DMS53 treated with DMSO at 0.1 percent for 48 hours (cell line): ENCODE data around the gene ZNF641.

Experiments
- DNase-seq: peaks from one replicate; lab custom pipeline; 2025; ENCODE audit not compliant: unreplicated experiment; lab: John Stamatoyannopoulos, UW

ZNF641 gene

GRCh38 chr12:48350249-48351021 lies at the start of gene ZNF641:
TSS of gene ZNF641 (minus strand) at chr12:48350919. CDS start at chr12:48348090, 2,829 bp downstream.
- DNase-seq: peak; percentile 88

- no peak for DNase-seq
Observed at GRCh38 chr12:48390026-48390425, 39.3 kb upstream of the ZNF641 start.

- no peak for DNase-seq
Observed at GRCh38 chr12:48389409-48389808, 38.7 kb upstream of the ZNF641 start.

- DNase-seq: no peak
Observed at GRCh38 chr12:48388938-48389337, 38.2 kb upstream of the ZNF641 start.

- no peak for DNase-seq
Observed at GRCh38 chr12:48388460-48388859, 37.7 kb upstream of the ZNF641 start.

GRCh38 chr12:48380596-48380995 lies 29.9 kb upstream of the ZNF641 start:
- no peak for DNase-seq

GRCh38 chr12:48379794-48380193 lies 29.1 kb upstream of the ZNF641 start:
- no peak for DNase-seq

GRCh38 chr12:48377646-48378045 lies 26.9 kb upstream of the ZNF641 start:
- no peak for DNase-seq

- no peak for DNase-seq
Observed at GRCh38 chr12:48374164-48374563, 23.4 kb upstream of the ZNF641 start.

GRCh38 chr12:48366131-48366530 lies 15.4 kb upstream of the ZNF641 start:
- no peak for DNase-seq

- DNase-seq: no peak
Observed at GRCh38 chr12:48361664-48362339, 11.1 kb upstream of the ZNF641 start.

- no peak for DNase-seq
Observed at GRCh38 chr12:48358937-48359513, 8.3 kb upstream of the ZNF641 start.

- peak; percentile 71 for DNase-seq
Observed at GRCh38 chr12:48356041-48356768, 5.5 kb upstream of the ZNF641 start.

GRCh38 chr12:48352157-48352760 lies 1.5 kb upstream of the ZNF641 start:
- no peak for DNase-seq

GRCh38 chr12:48351022-48351708 lies 446 bp upstream of the ZNF641 start:
- peak; percentile 86 for DNase-seq

GRCh38 chr12:48349471-48349870 lies 1.2 kb downstream of the ZNF641 start:
- no peak for DNase-seq

- DNase-seq: no peak
Observed at GRCh38 chr12:48342980-48343379, 7.7 kb downstream of the ZNF641 start.

- DNase-seq: no peak
Observed at GRCh38 chr12:48340943-48341342, 9.8 kb downstream of the ZNF641 start.

- no peak for DNase-seq
Observed at GRCh38 chr12:48339442-48340117, 11.1 kb downstream of the ZNF641 start.

GRCh38 chr12:48336564-48336963 lies 14.2 kb downstream of the ZNF641 start:
- DNase-seq: peak; percentile 32
